ENCODE data around the gene SHISA5.
A peak's percentile ranks its signal among the peaks of the same experiment; 100 is the strongest.
"Not testable (repeated sequence)": the region's sequence is repeated elsewhere in the genome, so short reads cannot be mapped to it uniquely, and the experiment has no call there.

Gene SHISA5

GRCh38 chr3:48501196-48501595, 2.8 kb downstream of the SHISA5 start:
- H3K4me1 ChIP-seq (ENCODE audit: insufficient read depth, poor library complexity, severe bottlenecking), result peaks cover 5% of the 10 kb centered on the region
- H3K4me3 ChIP-seq (ENCODE audit: severe bottlenecking), result no peak overlapping the region
- no peak for TF ChIP-seq CTCF (IDR thresholded peaks at IDR 0.05; ENCODE audit: poor library complexity, severe bottlenecking)
- H3K27ac ChIP-seq (ENCODE audit: poor library complexity, severe bottlenecking), result no peak overlapping the region
- H3K27me3 ChIP-seq (ENCODE audit: insufficient read depth, poor library complexity, severe bottlenecking), result no peaks in the 10 kb centered on the region
- peaks cover 6% of the 10 kb centered on the region; the same call in 1 of the 2 replicates for H3K36me3 ChIP-seq (ENCODE audit: low read depth)
- ATAC-seq (ENCODE audit: low read depth) (no peak), DNase-seq (ENCODE audit: low spot score) (no peak)
- no peaks in the 10 kb centered on the region for H3K9me3 ChIP-seq (ENCODE audit: severe bottlenecking)

DNA sequence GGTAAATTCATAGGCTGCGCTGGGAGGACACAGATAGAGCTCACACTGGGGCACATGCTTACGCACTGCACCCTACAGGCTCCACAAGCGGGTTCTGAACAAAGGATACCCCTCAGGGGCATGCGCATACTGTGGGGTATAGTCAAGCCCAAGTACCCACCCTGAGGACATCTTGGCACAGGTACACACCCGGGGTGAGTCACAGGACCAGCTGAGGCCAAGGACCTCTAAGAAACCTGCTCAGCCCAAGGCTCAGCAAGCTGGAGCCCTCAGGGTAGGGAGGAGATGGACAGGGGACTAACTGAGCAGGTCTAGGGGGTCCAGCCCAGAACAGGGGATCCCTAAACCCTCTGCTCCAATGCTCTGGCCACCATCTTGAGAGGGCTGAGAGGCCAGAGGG, 3.3 kb downstream of the SHISA5 start:
- H3K36me3 ChIP-seq (ENCODE audit: low read depth), result peaks cover 6% of the 10 kb centered on the region; the same call in 1 of the 2 replicates
- H3K9me3 ChIP-seq (ENCODE audit: severe bottlenecking), result no peaks in the 10 kb centered on the region
- ATAC-seq (ENCODE audit: low read depth) (no peak), DNase-seq (ENCODE audit: low spot score) (no peak)
- no peak overlapping the region for H3K27ac ChIP-seq (ENCODE audit: poor library complexity, severe bottlenecking)
- H3K4me1 ChIP-seq (ENCODE audit: insufficient read depth, poor library complexity, severe bottlenecking), result peaks cover 5% of the 10 kb centered on the region
- no peak overlapping the region for H3K4me3 ChIP-seq (ENCODE audit: severe bottlenecking)
- no peaks in the 10 kb centered on the region for H3K27me3 ChIP-seq (ENCODE audit: insufficient read depth, poor library complexity, severe bottlenecking)
- no peak for TF ChIP-seq CTCF (IDR thresholded peaks at IDR 0.05; ENCODE audit: poor library complexity, severe bottlenecking)

DNA sequence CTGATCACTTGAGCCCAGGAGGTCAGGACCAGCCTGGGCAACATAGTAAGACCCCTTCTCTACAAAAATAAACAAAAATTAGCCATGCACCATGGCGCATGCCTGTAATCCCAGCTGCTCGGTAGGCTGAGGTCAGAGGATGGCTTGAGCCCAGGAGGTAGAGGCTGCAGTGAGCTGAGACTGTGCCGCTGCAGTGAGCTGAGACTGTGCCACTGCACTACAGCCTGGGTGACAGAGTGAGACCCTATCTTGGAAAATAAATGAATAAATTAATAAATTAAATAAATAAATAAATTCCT, 10.8 kb downstream of the SHISA5 start:
- H3K4me1 ChIP-seq (ENCODE audit: insufficient read depth, poor library complexity, severe bottlenecking), result peaks cover 17% of the 10 kb centered on the region
- peaks cover 14% of the 10 kb centered on the region; the same call in 1 of the 2 replicates for H3K36me3 ChIP-seq (ENCODE audit: low read depth)
- DNase-seq (ENCODE audit: low spot score) (no peak), ATAC-seq (ENCODE audit: low read depth) (no peak)
- peak overlapping the region; percentile 86 for H3K27ac ChIP-seq (ENCODE audit: poor library complexity, severe bottlenecking)
- H3K4me3 ChIP-seq (ENCODE audit: severe bottlenecking), result no peak overlapping the region
- TF ChIP-seq CTCF (IDR thresholded peaks at IDR 0.05; ENCODE audit: poor library complexity, severe bottlenecking), result no peak
- H3K27me3 ChIP-seq (ENCODE audit: insufficient read depth, poor library complexity, severe bottlenecking), result no peaks in the 10 kb centered on the region
- H3K9me3 ChIP-seq (ENCODE audit: severe bottlenecking), result no peaks in the 10 kb centered on the region

GRCh38 chr3:48492461-48493202, 11.3 kb downstream of the SHISA5 start:
- Histone ChIP-seq H3K4me3 (ENCODE audit: severe bottlenecking) (no peak overlapping the region), H3K27me3 (ENCODE audit: insufficient read depth, poor library complexity, severe bottlenecking) (no peaks in the 10 kb centered on the region), H3K36me3 (ENCODE audit: low read depth) (peaks cover 11% of the 10 kb centered on the region; the same call in 1 of the 2 replicates), H3K4me1 (ENCODE audit: insufficient read depth, poor library complexity, severe bottlenecking) (peaks cover 17% of the 10 kb centered on the region), H3K27ac (ENCODE audit: poor library complexity, severe bottlenecking) (peak overlapping the region; percentile 86), H3K9me3 (ENCODE audit: severe bottlenecking) (no peaks in the 10 kb centered on the region)
- DNase-seq (ENCODE audit: low spot score), result peak; percentile 67
- peak; percentile 90 for ATAC-seq (ENCODE audit: low read depth)
- no peak for TF ChIP-seq CTCF (IDR thresholded peaks at IDR 0.05; ENCODE audit: poor library complexity, severe bottlenecking)

DNA sequence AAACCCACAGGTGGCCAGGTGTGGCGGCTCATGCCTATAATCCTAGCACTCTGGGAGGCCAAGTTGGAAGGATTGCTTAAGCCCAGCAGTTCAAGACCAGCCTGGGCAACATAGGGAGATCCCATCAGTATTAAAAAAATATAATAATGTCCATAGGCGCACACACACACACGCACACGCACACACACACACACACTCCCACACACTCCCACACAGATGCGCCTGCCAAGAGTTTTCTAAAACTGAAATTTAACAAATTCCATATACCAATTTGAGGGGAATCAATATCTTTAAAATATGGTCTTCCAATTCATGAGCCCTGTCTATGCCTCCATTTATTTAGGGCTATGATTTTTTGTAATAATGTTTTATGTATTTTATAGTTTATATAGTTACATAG, 17.0 kb downstream of the SHISA5 start:
- Histone ChIP-seq H3K4me1 (ENCODE audit: insufficient read depth, poor library complexity, severe bottlenecking) (peaks cover 5% of the 10 kb centered on the region), H3K4me3 (ENCODE audit: severe bottlenecking) (no peak overlapping the region), H3K27me3 (ENCODE audit: insufficient read depth, poor library complexity, severe bottlenecking) (no peaks in the 10 kb centered on the region), H3K36me3 (ENCODE audit: low read depth) (no peaks in the 10 kb centered on the region), H3K27ac (ENCODE audit: poor library complexity, severe bottlenecking) (no peak overlapping the region), H3K9me3 (ENCODE audit: severe bottlenecking) (no peaks in the 10 kb centered on the region)
- DNase-seq (ENCODE audit: low spot score) (no peak), ATAC-seq (ENCODE audit: low read depth) (no peak)
- TF ChIP-seq CTCF (IDR thresholded peaks at IDR 0.05; ENCODE audit: poor library complexity, severe bottlenecking), result no peak

DNA sequence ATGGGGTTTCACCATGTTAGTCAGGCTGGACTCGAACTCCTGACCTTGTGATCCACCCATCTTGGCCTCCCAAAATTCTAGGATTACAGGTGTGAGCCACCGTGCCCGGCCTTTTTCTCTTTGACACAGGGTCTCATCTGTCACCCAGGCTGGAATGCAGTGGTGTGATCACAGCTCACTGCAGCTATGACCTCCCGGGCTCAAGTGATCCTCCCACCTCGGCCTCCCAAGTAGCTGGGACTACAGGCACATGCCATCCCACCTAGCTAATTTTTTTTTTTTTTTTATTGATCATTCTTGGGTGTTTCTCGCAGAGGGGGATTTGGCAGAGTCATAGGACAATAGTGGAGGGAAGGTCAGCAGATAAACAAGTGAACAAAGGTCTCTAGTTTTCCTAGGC, 21.2 kb downstream of the SHISA5 start:
- DNase-seq (ENCODE audit: low spot score); H3K27ac ChIP-seq (ENCODE audit: poor library complexity, severe bottlenecking); H3K9me3 ChIP-seq (ENCODE audit: severe bottlenecking); H3K27me3 ChIP-seq (ENCODE audit: insufficient read depth, poor library complexity, severe bottlenecking); H3K36me3 ChIP-seq (ENCODE audit: low read depth); H3K4me3 ChIP-seq (ENCODE audit: severe bottlenecking); H3K4me1 ChIP-seq (ENCODE audit: insufficient read depth, poor library complexity, severe bottlenecking); ATAC-seq (ENCODE audit: low read depth): not testable (repeated sequence)

DNA sequence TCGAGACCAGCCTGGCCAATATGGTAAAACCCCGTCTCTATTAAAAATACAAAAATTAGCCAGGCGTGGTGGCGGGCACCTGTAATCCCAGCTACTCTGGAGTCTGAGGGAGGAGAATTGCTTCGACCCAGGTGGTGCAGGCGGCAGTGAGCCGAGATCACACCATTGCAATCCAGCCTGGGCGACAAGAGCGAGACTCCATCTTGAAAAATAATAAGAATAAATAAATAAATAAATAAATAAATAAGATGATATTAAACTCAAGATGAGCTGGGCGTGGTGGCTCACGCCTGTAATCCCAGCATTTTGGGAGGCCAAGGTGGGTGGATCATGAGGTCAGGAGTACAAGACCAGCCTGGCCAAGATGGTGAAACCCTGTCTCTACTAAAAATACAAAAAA, 23.1 kb downstream of the SHISA5 start:
- not testable (repeated sequence) for H3K4me1 ChIP-seq (ENCODE audit: insufficient read depth, poor library complexity, severe bottlenecking); H3K36me3 ChIP-seq (ENCODE audit: low read depth); DNase-seq (ENCODE audit: low spot score); H3K27ac ChIP-seq (ENCODE audit: poor library complexity, severe bottlenecking); ATAC-seq (ENCODE audit: low read depth); H3K4me3 ChIP-seq (ENCODE audit: severe bottlenecking); H3K27me3 ChIP-seq (ENCODE audit: insufficient read depth, poor library complexity, severe bottlenecking); H3K9me3 ChIP-seq (ENCODE audit: severe bottlenecking)

Data from RWPE2 (cell line).